HCT116 (cell line): Measurements from ENCODE around the gene SMURF1. TPM values are rescaled to one million over a fixed set of nuclear protein-coding genes. Genes with fewer than 3 reads are reported as not detected.

ENCODE experiments used
- ATAC-seq: fragments of 200-7000 bp; cut with Tn5 transposase; 2 replicates; pipeline ENCODE4 v1.9.1; 2020; ENCODE audit warnings: mild to moderate bottlenecking, moderate library complexity
- BruUV-seq: library from RNA; stranded (reverse); fragments of 400-500 nt; replicated peaks from 2 replicates; lab custom pipeline; 2021; lab: Mats Ljungman, UMichigan
- CTCF ChIA-PET: fragments of 300-600 bp; sonication (Branson Sonifier 250); formaldehyde crosslinking; loops from one replicate; lab custom pipeline; 2021; ENCODE audit warnings: antibody characterized with exemption; lab: Charles Lee
- POLR2A ChIA-PET: fragments of 300-600, 350-600 bp; sonication (Branson Sonifier 250); formaldehyde crosslinking; loops from one replicate; lab custom pipeline; 2021; ENCODE audit warnings: antibody characterized with exemption; lab: Charles Lee
- RAD21 ChIA-PET, 2 experiments: fragments of 300-600 bp; sonication (Branson Sonifier 250); formaldehyde crosslinking; loops; one replicate each; lab custom pipeline; 2023; ENCODE audit warnings: low total read pairs in 2 of 2; ENCODE audit not compliant: uncharacterized antibody in 2 of 2, unreplicated experiment in 2 of 2, low non-redundant PET in 1 of 2; lab: Charles Lee
- DNase-seq: peaks from one replicate; pipeline ENCODE4 v3.0.0-alpha.2; 2010; ENCODE audit warnings: low read depth, low spot score
- H2AFZ ChIP-seq: fragments of 200-600 bp; shearing (Covaris generic), sonication (generic); 2 replicates; pipeline ENCODE4 v1.6.1; 2017; ENCODE audit warnings: low read depth, mixed run types, mixed read lengths, antibody characterized with exemption, low read length; ENCODE audit not compliant: poor library complexity, severe bottlenecking
- H3K27ac ChIP-seq: 2 replicates; pipeline ENCODE4 v1.5.1; 2012; ENCODE audit warnings: low read depth, low read length
- H3K27me3 ChIP-seq: fragments of 200-600 bp; sonication (generic); 2 replicates; pipeline ENCODE4 v1.6.1; 2016; ENCODE audit warnings: mixed run types, low read length, mixed read lengths; ENCODE audit not compliant: insufficient read depth
- H3K36me3 ChIP-seq, 2 experiments: fragments of 200-500 bp in 1 of 2; fragments of 200-600 bp in 1 of 2; sonication (Bioruptor generic) in 1 of 2; sonication (generic) in 1 of 2; 2 replicates each; pipeline versions ENCODE4 v1.5.1 to v1.6.1; 2014 to 2016; ENCODE audit warnings: low read length in 2 of 2, inconsistent platforms in 1 of 2, mixed read lengths in 1 of 2, mixed run types in 1 of 2; ENCODE audit not compliant: insufficient read depth in 2 of 2, control insufficient read depth in 1 of 2
- H3K4me1 ChIP-seq, 2 experiments: fragments of 200-600 bp in 1 of 2; sonication (generic) in 1 of 2; 2 replicates each; pipeline versions ENCODE4 v1.5.1 to v1.6.1; 2012 to 2017; ENCODE audit warnings: low read length in 2 of 2, inconsistent platforms in 1 of 2, mild to moderate bottlenecking in 1 of 2, mixed read lengths in 1 of 2, mixed run types in 1 of 2, moderate library complexity in 1 of 2; ENCODE audit not compliant: insufficient read depth in 2 of 2, control insufficient read depth in 1 of 2
- H3K4me2 ChIP-seq: fragments of 200-600 bp; sonication (generic); 2 replicates; pipeline ENCODE4 v1.6.1; 2017; ENCODE audit warnings: mixed run types, low read length, mixed read lengths
- H3K4me3 ChIP-seq, 2 experiments: fragments of 200-600 bp in 1 of 2; sonication (generic) in 1 of 2; replicated peaks in 1 of 2; 2 replicates each; pipeline ENCODE4 v1.5.1; 2011 to 2016; ENCODE audit warnings: low read length in 2 of 2, control low read depth in 1 of 2, low read depth in 1 of 2, mild to moderate bottlenecking in 1 of 2, mixed read lengths in 1 of 2, mixed run types in 1 of 2
- H3K79me2 ChIP-seq: fragments of 200-600 bp; sonication (generic); 2 replicates; pipeline ENCODE4 v1.6.1; 2017; ENCODE audit warnings: mild to moderate bottlenecking, mixed run types, low read length, moderate library complexity, mixed read lengths; ENCODE audit not compliant: insufficient read depth
- H3K9ac ChIP-seq: fragments of 200-600 bp; sonication (generic); 2 replicates; pipeline ENCODE4 v1.6.1; 2016; ENCODE audit warnings: low read length, mixed read lengths
- H3K9me2 ChIP-seq: fragments of 200-600 bp; sonication (generic), shearing (Covaris generic); 2 replicates; pipeline ENCODE4 v1.6.1; 2017; ENCODE audit warnings: mixed run types, mild to moderate bottlenecking, moderate library complexity; ENCODE audit not compliant: insufficient read depth
- H3K9me3 ChIP-seq, 2 experiments: fragments of 200-500 bp in 1 of 2; fragments of 200-600 bp in 1 of 2; sonication (Bioruptor generic) in 1 of 2; sonication (generic) in 1 of 2; 2 replicates each; pipeline ENCODE4 v1.6.1; 2014 to 2017; ENCODE audit warnings: low read length in 2 of 2, mixed read lengths in 2 of 2, inconsistent platforms in 1 of 2, low read depth in 1 of 2, mild to moderate bottlenecking in 1 of 2, mixed run types in 1 of 2, moderate library complexity in 1 of 2; ENCODE audit not compliant: control insufficient read depth in 1 of 2, insufficient read depth in 1 of 2
- H4K20me1 ChIP-seq: fragments of 200-600 bp; sonication (generic), shearing (Covaris generic); 2 replicates; pipeline ENCODE4 v1.6.1; 2017; ENCODE audit warnings: mixed run types, mild to moderate bottlenecking, moderate library complexity; ENCODE audit not compliant: insufficient read depth
- CBX3 ChIP-seq: IDR thresholded peaks from 2 replicates; pipeline ENCODE4 v1.6.1; 2012; ENCODE audit warnings: low read depth
- CEBPB ChIP-seq: IDR thresholded peaks from 2 replicates; pipeline ENCODE4 v1.6.1; 2012; ENCODE audit warnings: low read depth
- EGR1 ChIP-seq: IDR thresholded peaks from 2 replicates; pipeline ENCODE4 v1.6.1; 2012; ENCODE audit warnings: low read depth
- ELF1 ChIP-seq: IDR thresholded peaks from 2 replicates; pipeline ENCODE4 v1.6.1; 2012; ENCODE audit warnings: low read depth, borderline replicate concordance
- EZH2 ChIP-seq: fragments of 200-600 bp; sonication (generic); IDR thresholded peaks from 2 replicates; pipeline ENCODE4 v1.6.1; 2017; ENCODE audit warnings: antibody characterized with exemption, mixed run types
- EZH2phosphoT487 ChIP-seq: fragments of 200-600 bp; IDR thresholded peaks from 2 replicates; pipeline ENCODE4 v1.6.1; 2018; ENCODE audit warnings: antibody characterized with exemption, borderline replicate concordance
- POLR2A ChIP-seq: IDR thresholded peaks from 2 replicates; pipeline ENCODE4 v1.7.0; 2011; ENCODE audit warnings: borderline replicate concordance; ENCODE audit not compliant: insufficient read depth, insufficient read length; ENCODE audit errors: extremely low read depth
- POLR2AphosphoS5 ChIP-seq: IDR thresholded peaks from 2 replicates; pipeline ENCODE4 v1.6.1; 2011; ENCODE audit warnings: mild to moderate bottlenecking, low read depth, low read length, moderate library complexity
- ZFX ChIP-seq: fragments of 450-650 bp; IDR thresholded peaks from 2 replicates; pipeline ENCODE4 v1.6.1; 2017
- intact Hi-C: fragments of 100-400 bp; cut with micrococcal nuclease; formaldehyde crosslinking; loops from 2 replicates; pipeline ENCODE4 v1.10.0; 2022
- total RNA-seq: library from RNA; stranded (reverse); gene quantifications from one replicate; pipeline ENCODE4 v1.2.1, GENCODE V29; 2021; ENCODE audit not compliant: unreplicated experiment
- TF ChIP-seq, protein P1 (sequence below): IDR thresholded peaks from 2 replicates; pipeline ENCODE4 v1.6.1; 2012
- TF ChIP-seq, protein P2 (sequence below): IDR thresholded peaks from 2 replicates; pipeline ENCODE4 v1.6.1; 2012; ENCODE audit warnings: low read depth

The SMURF1 gene
- total RNA-seq, 1 experiment from 2014 or later: 24.6 TPM

DNA sequence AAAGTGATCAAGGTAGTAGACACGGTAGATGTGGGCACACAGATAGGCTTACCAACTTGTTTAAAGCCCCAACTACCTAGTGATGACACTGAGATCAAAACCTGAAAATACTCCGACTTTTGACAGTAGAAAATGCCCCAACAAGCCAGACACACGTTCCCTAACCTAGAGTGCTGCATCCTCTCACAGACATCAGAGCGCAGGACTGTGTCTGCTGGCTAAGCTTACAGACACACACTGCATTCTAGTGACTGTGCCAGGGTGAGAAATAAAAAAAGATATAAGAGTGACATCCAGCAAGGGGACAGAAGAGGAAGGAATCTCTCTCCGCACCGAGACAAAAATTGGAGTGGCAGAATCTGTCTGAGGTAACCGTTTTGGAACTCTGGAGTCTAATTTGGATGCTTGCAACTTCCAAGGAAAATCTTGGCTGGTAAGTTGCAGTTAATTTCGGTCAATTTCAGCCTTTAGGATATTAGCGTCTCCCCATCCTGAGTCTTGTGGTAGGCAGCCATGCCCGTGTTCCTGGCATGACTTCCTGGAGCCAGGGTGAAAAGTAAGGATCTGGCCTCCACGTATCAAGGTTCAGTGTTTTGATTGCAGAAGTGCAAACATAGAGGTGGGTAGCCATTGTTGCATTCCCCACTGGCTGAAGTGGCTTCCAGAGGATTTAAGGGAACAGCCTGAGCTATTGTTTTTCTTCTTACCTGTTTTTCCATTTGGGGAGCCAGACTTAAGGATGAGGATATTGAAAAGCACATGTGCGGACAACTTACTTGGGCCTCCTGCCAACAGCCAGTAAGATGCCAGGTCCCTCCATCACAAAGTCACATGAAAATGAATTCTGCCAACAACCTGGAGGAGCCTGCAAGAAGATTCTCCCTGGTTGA lies 124.1 kb downstream of the SMURF1 start:
- Histone ChIP-seq H4K20me1 (no peaks in the 10 kb centered on the region; the same call in none of the 2 replicates), H3K27me3 (no peaks in the 10 kb centered on the region), H3K9ac (no peak overlapping the region), H2AFZ (no peak overlapping the region), H3K4me1 (peaks cover 0 to 4% of the 10 kb centered on the region in 2 experiments; a peak in 1 of 4 replicates), H3K36me3 (peaks cover 4 to 15% of the 10 kb centered on the region in 2 experiments; a peak in 2 of 4 replicates), H3K79me2 (no peaks in the 10 kb centered on the region), H3K27ac (no peak overlapping the region), H3K9me2 (no peaks in the 10 kb centered on the region), H3K4me2 (no peak overlapping the region), H3K9me3 (no peaks in the 10 kb centered on the region), H3K4me3 (no peak overlapping the region)
- no peak for ATAC-seq
- no peak for TF ChIP-seq ZFX
- TF ChIP-seq, protein P1, sequence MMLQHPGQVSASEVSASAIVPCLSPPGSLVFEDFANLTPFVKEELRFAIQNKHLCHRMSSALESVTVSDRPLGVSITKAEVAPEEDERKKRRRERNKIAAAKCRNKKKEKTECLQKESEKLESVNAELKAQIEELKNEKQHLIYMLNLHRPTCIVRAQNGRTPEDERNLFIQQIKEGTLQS: no peak
- no peak for TF ChIP-seq POLR2AphosphoS5
- TF ChIP-seq CBX3: no peak
- TF ChIP-seq ELF1: no peak
- TF ChIP-seq, protein P2, sequence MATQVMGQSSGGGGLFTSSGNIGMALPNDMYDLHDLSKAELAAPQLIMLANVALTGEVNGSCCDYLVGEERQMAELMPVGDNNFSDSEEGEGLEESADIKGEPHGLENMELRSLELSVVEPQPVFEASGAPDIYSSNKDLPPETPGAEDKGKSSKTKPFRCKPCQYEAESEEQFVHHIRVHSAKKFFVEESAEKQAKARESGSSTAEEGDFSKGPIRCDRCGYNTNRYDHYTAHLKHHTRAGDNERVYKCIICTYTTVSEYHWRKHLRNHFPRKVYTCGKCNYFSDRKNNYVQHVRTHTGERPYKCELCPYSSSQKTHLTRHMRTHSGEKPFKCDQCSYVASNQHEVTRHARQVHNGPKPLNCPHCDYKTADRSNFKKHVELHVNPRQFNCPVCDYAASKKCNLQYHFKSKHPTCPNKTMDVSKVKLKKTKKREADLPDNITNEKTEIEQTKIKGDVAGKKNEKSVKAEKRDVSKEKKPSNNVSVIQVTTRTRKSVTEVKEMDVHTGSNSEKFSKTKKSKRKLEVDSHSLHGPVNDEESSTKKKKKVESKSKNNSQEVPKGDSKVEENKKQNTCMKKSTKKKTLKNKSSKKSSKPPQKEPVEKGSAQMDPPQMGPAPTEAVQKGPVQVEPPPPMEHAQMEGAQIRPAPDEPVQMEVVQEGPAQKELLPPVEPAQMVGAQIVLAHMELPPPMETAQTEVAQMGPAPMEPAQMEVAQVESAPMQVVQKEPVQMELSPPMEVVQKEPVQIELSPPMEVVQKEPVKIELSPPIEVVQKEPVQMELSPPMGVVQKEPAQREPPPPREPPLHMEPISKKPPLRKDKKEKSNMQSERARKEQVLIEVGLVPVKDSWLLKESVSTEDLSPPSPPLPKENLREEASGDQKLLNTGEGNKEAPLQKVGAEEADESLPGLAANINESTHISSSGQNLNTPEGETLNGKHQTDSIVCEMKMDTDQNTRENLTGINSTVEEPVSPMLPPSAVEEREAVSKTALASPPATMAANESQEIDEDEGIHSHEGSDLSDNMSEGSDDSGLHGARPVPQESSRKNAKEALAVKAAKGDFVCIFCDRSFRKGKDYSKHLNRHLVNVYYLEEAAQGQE: no peak
- TF ChIP-seq POLR2A: no peak
- no peak for TF ChIP-seq EZH2
- no peak for TF ChIP-seq CEBPB
- TF ChIP-seq EGR1: no peak
- no peak for TF ChIP-seq EZH2phosphoT487
- DNase-seq: no peak
- no TSS peak for BruUV-seq
- CTCF ChIA-PET: no interaction called here
- RAD21 ChIA-PET: no interaction called here
- intact Hi-C loops: no loop called here
- POLR2A ChIA-PET: no interaction called here
